ENCODE data around the gene EEFSEC. TPM values are rescaled to one million over a fixed set of nuclear protein-coding genes. Genes with fewer than 3 reads are reported as not detected.

EEFSEC gene
- total RNA-seq, 1 donor from 2014 or later, result 12.6 TPM

GRCh38 chr3:128182656-128183055 lies 29.4 kb downstream of the EEFSEC start:
- Histone ChIP-seq H3K36me3 (ENCODE audit: control insufficient read depth, insufficient read depth, low read length) (no peaks in the 10 kb centered on the region), H3K27me3 (ENCODE audit: control insufficient read depth, insufficient read depth, low read length) (no peaks in the 10 kb centered on the region), H3K4me3 (ENCODE audit: low read depth, low read length) (no peak overlapping the region)
- TF ChIP-seq, protein P1, sequence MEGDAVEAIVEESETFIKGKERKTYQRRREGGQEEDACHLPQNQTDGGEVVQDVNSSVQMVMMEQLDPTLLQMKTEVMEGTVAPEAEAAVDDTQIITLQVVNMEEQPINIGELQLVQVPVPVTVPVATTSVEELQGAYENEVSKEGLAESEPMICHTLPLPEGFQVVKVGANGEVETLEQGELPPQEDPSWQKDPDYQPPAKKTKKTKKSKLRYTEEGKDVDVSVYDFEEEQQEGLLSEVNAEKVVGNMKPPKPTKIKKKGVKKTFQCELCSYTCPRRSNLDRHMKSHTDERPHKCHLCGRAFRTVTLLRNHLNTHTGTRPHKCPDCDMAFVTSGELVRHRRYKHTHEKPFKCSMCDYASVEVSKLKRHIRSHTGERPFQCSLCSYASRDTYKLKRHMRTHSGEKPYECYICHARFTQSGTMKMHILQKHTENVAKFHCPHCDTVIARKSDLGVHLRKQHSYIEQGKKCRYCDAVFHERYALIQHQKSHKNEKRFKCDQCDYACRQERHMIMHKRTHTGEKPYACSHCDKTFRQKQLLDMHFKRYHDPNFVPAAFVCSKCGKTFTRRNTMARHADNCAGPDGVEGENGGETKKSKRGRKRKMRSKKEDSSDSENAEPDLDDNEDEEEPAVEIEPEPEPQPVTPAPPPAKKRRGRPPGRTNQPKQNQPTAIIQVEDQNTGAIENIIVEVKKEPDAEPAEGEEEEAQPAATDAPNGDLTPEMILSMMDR (IDR thresholded peaks at IDR 0.05; ENCODE audit: insufficient read depth, low read length, poor library complexity, severe bottlenecking), result no peak
- DNase-seq (ENCODE audit: low read depth), result no peak

- TF ChIP-seq, protein P1 (IDR thresholded peaks at IDR 0.05; ENCODE audit: insufficient read depth, low read length, poor library complexity, severe bottlenecking), result no peak
- Histone ChIP-seq H3K27me3 (ENCODE audit: control insufficient read depth, insufficient read depth, low read length) (no peaks in the 10 kb centered on the region), H3K36me3 (ENCODE audit: control insufficient read depth, insufficient read depth, low read length) (no peaks in the 10 kb centered on the region), H3K4me3 (ENCODE audit: low read depth, low read length) (no peak overlapping the region)
- DNase-seq (ENCODE audit: low read depth), result no peak
Measured at GRCh38 chr3:128185630-128186447, 32.6 kb downstream of the EEFSEC start.

- H3K4me3 ChIP-seq (ENCODE audit: low read depth, low read length), result no peak overlapping the region
- no peaks in the 10 kb centered on the region for H3K27me3 ChIP-seq (ENCODE audit: control insufficient read depth, insufficient read depth, low read length)
- H3K36me3 ChIP-seq (ENCODE audit: control insufficient read depth, insufficient read depth, low read length), result no peaks in the 10 kb centered on the region
- no peak for DNase-seq (ENCODE audit: low read depth)
- TF ChIP-seq, protein P1 (IDR thresholded peaks at IDR 0.05; ENCODE audit: insufficient read depth, low read length, poor library complexity, severe bottlenecking), result no peak
Measured at GRCh38 chr3:128187495-128187894, 34.2 kb downstream of the EEFSEC start.

GRCh38 chr3:128188326-128188725 lies 35.0 kb downstream of the EEFSEC start:
- H3K4me3 ChIP-seq (ENCODE audit: low read depth, low read length), result no peak overlapping the region
- H3K36me3 ChIP-seq (ENCODE audit: control insufficient read depth, insufficient read depth, low read length), result no peaks in the 10 kb centered on the region
- TF ChIP-seq, protein P1 (IDR thresholded peaks at IDR 0.05; ENCODE audit: insufficient read depth, low read length, poor library complexity, severe bottlenecking), result no peak
- H3K27me3 ChIP-seq (ENCODE audit: control insufficient read depth, insufficient read depth, low read length), result no peaks in the 10 kb centered on the region
- no peak for DNase-seq (ENCODE audit: low read depth)

DNA sequence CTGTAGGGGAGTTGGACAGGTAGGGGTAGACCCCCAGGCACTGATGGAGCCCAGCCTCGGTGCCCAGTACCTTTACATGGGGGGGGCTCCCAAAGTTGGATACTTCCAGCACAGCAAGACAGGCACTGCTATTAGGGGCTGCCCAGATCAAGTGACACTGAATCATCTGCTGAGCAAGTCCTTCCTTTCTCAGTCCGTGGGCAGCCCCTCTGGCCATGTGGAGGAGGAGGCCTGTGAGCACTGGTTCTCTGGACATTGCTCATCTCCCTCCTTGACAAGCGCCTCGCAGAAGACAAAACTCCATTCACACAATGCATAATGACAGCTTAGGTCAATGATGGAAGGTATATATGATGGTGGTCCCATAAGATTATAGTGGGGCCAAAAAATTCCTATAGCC lies 35.7 kb downstream of the EEFSEC start:
- H3K27me3 ChIP-seq (ENCODE audit: control insufficient read depth, insufficient read depth, low read length), result no peaks in the 10 kb centered on the region
- no peak for DNase-seq (ENCODE audit: low read depth)
- TF ChIP-seq, protein P1 (IDR thresholded peaks at IDR 0.05; ENCODE audit: insufficient read depth, low read length, poor library complexity, severe bottlenecking), result no peak
- no peaks in the 10 kb centered on the region for H3K36me3 ChIP-seq (ENCODE audit: control insufficient read depth, insufficient read depth, low read length)
- no peak overlapping the region for H3K4me3 ChIP-seq (ENCODE audit: low read depth, low read length)

GRCh38 chr3:128190501-128190900 lies 37.2 kb downstream of the EEFSEC start:
- DNase-seq (ENCODE audit: low read depth), result no peak
- no peaks in the 10 kb centered on the region for H3K27me3 ChIP-seq (ENCODE audit: control insufficient read depth, insufficient read depth, low read length)
- TF ChIP-seq, protein P1 (IDR thresholded peaks at IDR 0.05; ENCODE audit: insufficient read depth, low read length, poor library complexity, severe bottlenecking), result no peak
- H3K36me3 ChIP-seq (ENCODE audit: control insufficient read depth, insufficient read depth, low read length), result no peaks in the 10 kb centered on the region
- H3K4me3 ChIP-seq (ENCODE audit: low read depth, low read length), result no peak overlapping the region
